Trophoblast cell (in vitro differentiated cells and primary cell): ENCODE data around the gene FBXL22.
"Not testable (repeated sequence)": the region's sequence is repeated elsewhere in the genome, so short reads cannot be mapped to it uniquely, and the experiment has no call there.

ENCODE experiments used
- DNase-seq, 2 donors: peaks; one replicate each; pipeline ENCODE4 v3.0.0-alpha.2; 2016
- H2AFZ ChIP-seq: 2 replicates; pipeline ENCODE4 v1.6.1; 2013; ENCODE audit warnings: low read length, moderate library complexity, mild to moderate bottlenecking; ENCODE audit not compliant: insufficient read depth, poor library complexity
- H2AK5ac ChIP-seq: 2 replicates; pipeline ENCODE4 v1.6.1; 2013; ENCODE audit warnings: mild to moderate bottlenecking, low read length
- H2BK120ac ChIP-seq: 2 replicates; pipeline ENCODE4 v1.6.1; 2013; ENCODE audit warnings: low read length, mild to moderate bottlenecking, moderate library complexity; ENCODE audit not compliant: insufficient read depth, poor library complexity
- H2BK12ac ChIP-seq: 2 replicates; pipeline ENCODE4 v1.6.1; 2013; ENCODE audit warnings: mild to moderate bottlenecking, low read length, moderate library complexity
- H2BK5ac ChIP-seq: 2 replicates; pipeline ENCODE4 v1.6.1; 2013; ENCODE audit warnings: low read length, low read depth, moderate library complexity, mild to moderate bottlenecking; ENCODE audit not compliant: poor library complexity
- H3K14ac ChIP-seq: 2 replicates; pipeline ENCODE4 v1.6.1; 2013; ENCODE audit warnings: mild to moderate bottlenecking, low read length
- H3K18ac ChIP-seq: 2 replicates; pipeline ENCODE4 v1.6.1; 2013; ENCODE audit warnings: mild to moderate bottlenecking, low read length
- H3K23ac ChIP-seq: 2 replicates; pipeline ENCODE4 v1.6.1; 2013; ENCODE audit warnings: low read length
- H3K27ac ChIP-seq: 2 replicates; pipeline ENCODE4 v1.5.1; 2013; ENCODE audit warnings: low read depth, mild to moderate bottlenecking, inconsistent platforms, low read length, moderate library complexity
- H3K27me3 ChIP-seq: 2 replicates; pipeline ENCODE4 v1.6.1; 2013; ENCODE audit warnings: inconsistent platforms, mild to moderate bottlenecking, low read length, moderate library complexity; ENCODE audit not compliant: insufficient read depth
- H3K36me3 ChIP-seq, 2 experiments: 1 replicate in 1 of 2; 2 replicates in 1 of 2; pipeline ENCODE4 v1.6.1; 2013; ENCODE audit warnings: low read length in 2 of 2, mild to moderate bottlenecking in 2 of 2, moderate library complexity in 1 of 2; ENCODE audit not compliant: insufficient read depth in 2 of 2, control insufficient read depth in 1 of 2
- H3K4ac ChIP-seq: 2 replicates; pipeline ENCODE4 v1.6.1; 2013; ENCODE audit warnings: low read depth, mild to moderate bottlenecking, low read length, moderate library complexity
- H3K4me1 ChIP-seq, 2 experiments: 1 replicate in 1 of 2; 2 replicates in 1 of 2; pipeline ENCODE4 v1.6.1; 2013; ENCODE audit warnings: low read length in 2 of 2, mild to moderate bottlenecking in 2 of 2, moderate library complexity in 1 of 2; ENCODE audit not compliant: insufficient read depth in 2 of 2, control insufficient read depth in 1 of 2
- H3K4me2 ChIP-seq: 2 replicates; pipeline ENCODE4 v1.6.1; 2013; ENCODE audit warnings: inconsistent platforms, mild to moderate bottlenecking, low read length, moderate library complexity
- H3K4me3 ChIP-seq: 2 replicates; pipeline ENCODE4 v1.5.1; 2013; ENCODE audit warnings: mild to moderate bottlenecking, low read depth, low read length, inconsistent platforms
- H3K79me1 ChIP-seq: one replicate; pipeline ENCODE4 v1.6.1; 2013; ENCODE audit warnings: low read length
- H3K79me2 ChIP-seq: 2 replicates; pipeline ENCODE4 v1.6.1; 2013; ENCODE audit warnings: low read length, mild to moderate bottlenecking; ENCODE audit not compliant: control insufficient read depth, insufficient read depth, poor library complexity
- H3K9ac ChIP-seq: 2 replicates; pipeline ENCODE4 v1.6.1; 2013; ENCODE audit warnings: mild to moderate bottlenecking, low read length
- H3K9me3 ChIP-seq: 2 replicates; pipeline ENCODE4 v1.6.1; 2013; ENCODE audit warnings: low read depth, mild to moderate bottlenecking, control low read depth, inconsistent platforms, low read length; ENCODE audit not compliant: insufficient read depth
- H4K12ac ChIP-seq: 2 replicates; pipeline ENCODE4 v1.6.1; 2013; ENCODE audit warnings: low read depth, mild to moderate bottlenecking, low read length, moderate library complexity
- H4K8ac ChIP-seq: 2 replicates; pipeline ENCODE4 v1.6.1; 2013; ENCODE audit warnings: low read depth, mild to moderate bottlenecking, low read length, moderate library complexity
- H4K91ac ChIP-seq: one replicate; pipeline ENCODE4 v1.6.1; 2013; ENCODE audit warnings: low read depth, mild to moderate bottlenecking, low read length, moderate library complexity
- WGBS: extraction: QIAGEN DNeasy Blood & Tissue Kit; methylation state at CpG from one replicate; pipeline ENCODE4 v1.1.7; 2013; ENCODE audit warnings: missing lambda C conversion rate; ENCODE audit not compliant: insufficient read length, insufficient coverage; ENCODE audit errors: extremely low coverage; 5-methylcytosine and 5-hydroxymethylcytosine counted together

The FBXL22 gene

DNA sequence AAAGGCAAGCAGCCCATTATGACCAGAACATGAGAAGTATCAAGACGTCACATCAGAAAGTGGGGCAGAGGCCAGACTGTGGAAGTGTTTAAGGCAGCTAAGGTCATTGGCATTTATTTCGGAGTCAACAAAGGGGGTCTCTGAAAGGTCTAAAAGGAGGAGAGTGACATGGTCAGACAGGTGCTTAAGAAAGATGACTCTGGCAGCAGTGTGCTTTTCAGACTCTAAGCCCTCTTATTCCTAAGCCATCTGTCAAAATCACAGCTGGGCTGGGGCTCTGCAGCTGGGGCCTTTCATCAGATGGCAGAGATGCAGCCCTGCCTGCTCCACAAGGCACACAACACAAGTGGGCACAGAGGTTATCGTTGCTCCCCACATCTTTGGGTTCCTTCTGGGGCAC lies 14.0 kb downstream of the FBXL22 start:
- no peak overlapping the region for H2AFZ ChIP-seq
- no peak overlapping the region for H3K27ac ChIP-seq
- no peak overlapping the region for H2BK120ac ChIP-seq
- no peak overlapping the region for H3K14ac ChIP-seq
- peaks cover 43 to 57% of the 10 kb centered on the region in 2 experiments for H3K36me3 ChIP-seq
- H3K23ac ChIP-seq = no peak overlapping the region
- no peak overlapping the region for H3K18ac ChIP-seq
- no peak overlapping the region for H4K91ac ChIP-seq
- H3K4me2 ChIP-seq = no peak overlapping the region
- no CpG with 5 or more reads among the region's 3 CpGs for WGBS
- H3K79me1 ChIP-seq = no peaks in the 10 kb centered on the region
- H3K4ac ChIP-seq = no peak overlapping the region
- H2BK5ac ChIP-seq = no peak overlapping the region
- H3K79me2 ChIP-seq = no peaks in the 10 kb centered on the region
- no peaks in the 10 kb centered on the region for H3K27me3 ChIP-seq
- H3K4me3 ChIP-seq = no peak overlapping the region
- H3K4me1 ChIP-seq = peaks cover 0 to 3% of the 10 kb centered on the region in 2 experiments
- H3K9ac ChIP-seq = no peak overlapping the region
- no peaks in the 10 kb centered on the region for H3K9me3 ChIP-seq
- H2BK12ac ChIP-seq = no peak overlapping the region
- H2AK5ac ChIP-seq = no peak overlapping the region
- no peak overlapping the region for H4K12ac ChIP-seq
- H4K8ac ChIP-seq = no peak overlapping the region
- DNase-seq = no peak

DNA sequence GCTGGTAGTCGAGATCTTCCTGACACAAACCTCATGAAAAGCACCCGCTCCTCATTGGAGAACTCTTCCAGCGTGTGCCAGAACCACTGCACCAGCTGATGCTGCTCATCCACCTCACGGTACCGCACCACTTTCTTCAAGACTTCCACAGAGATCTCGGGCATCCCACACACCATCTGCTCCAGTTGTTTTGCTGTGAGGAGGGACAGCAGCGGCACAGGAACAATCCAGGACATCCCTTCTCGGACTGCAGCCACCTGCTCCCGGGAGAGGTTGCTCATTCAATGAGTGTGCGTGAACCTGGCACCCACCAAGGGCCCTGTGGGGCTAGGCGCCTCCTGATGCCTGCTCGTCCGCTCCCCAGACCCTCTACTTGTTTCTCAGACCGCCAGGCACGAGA lies 15.1 kb downstream of the FBXL22 start:
- Histone ChIP-seq H3K4me1 (peaks cover 2 to 5% of the 10 kb centered on the region in 2 experiments), H4K12ac (no peak overlapping the region), H3K14ac (no peak overlapping the region), H4K91ac (no peak overlapping the region), H3K4me2 (no peak overlapping the region), H2BK12ac (no peak overlapping the region), H3K9me3 (no peaks in the 10 kb centered on the region), H3K23ac (no peak overlapping the region), H3K4me3 (peak overlapping the region; percentile 45), H2BK5ac (no peak overlapping the region), H4K8ac (no peak overlapping the region), H3K27ac (no peak overlapping the region), H3K79me2 (no peaks in the 10 kb centered on the region), H2BK120ac (no peak overlapping the region), H2AK5ac (no peak overlapping the region), H3K9ac (no peak overlapping the region), H3K27me3 (no peaks in the 10 kb centered on the region), H3K4ac (no peak overlapping the region), H3K18ac (no peak overlapping the region), H2AFZ (no peak overlapping the region), H3K79me1 (no peaks in the 10 kb centered on the region), H3K36me3 (peaks cover 35 to 51% of the 10 kb centered on the region in 2 experiments)
- WGBS = no CpG with 5 or more reads among the region's 15 CpGs
- no peak for DNase-seq

DNA sequence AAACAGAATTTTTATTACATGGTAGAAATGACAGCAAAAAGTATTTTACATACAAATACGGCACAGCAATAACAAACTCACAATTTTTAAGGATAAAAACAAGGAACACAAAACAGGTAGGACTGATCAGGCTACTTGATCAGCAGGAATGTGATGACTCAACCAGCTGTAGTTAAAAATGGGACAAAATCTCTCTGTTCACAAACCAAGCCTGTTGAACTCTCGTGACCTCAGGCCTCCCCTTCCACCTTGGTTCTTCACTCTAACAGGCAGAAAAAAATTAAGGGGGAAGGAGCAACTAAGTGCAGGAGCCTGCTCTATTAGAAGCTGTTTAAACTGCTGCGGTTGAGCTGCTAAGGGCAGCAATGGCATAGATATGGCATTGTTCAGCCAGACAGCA lies 18.7 kb downstream of the FBXL22 start:
- peaks cover 2 to 5% of the 10 kb centered on the region in 2 experiments for H3K4me1 ChIP-seq
- H3K27me3 ChIP-seq = no peaks in the 10 kb centered on the region
- no peak overlapping the region for H3K4me3 ChIP-seq
- H2AK5ac ChIP-seq = no peak overlapping the region
- no peak overlapping the region for H4K91ac ChIP-seq
- peak in 1 of 2 donors; percentile 63 for DNase-seq
- H3K79me1 ChIP-seq = no peaks in the 10 kb centered on the region
- peak overlapping the region; percentile 28 for H3K4me2 ChIP-seq
- H3K18ac ChIP-seq = no peak overlapping the region
- no peak overlapping the region for H2BK5ac ChIP-seq
- no peak overlapping the region for H4K12ac ChIP-seq
- H3K36me3 ChIP-seq = peaks cover 18 to 25% of the 10 kb centered on the region in 2 experiments
- H2AFZ ChIP-seq = no peak overlapping the region
- H4K8ac ChIP-seq = no peak overlapping the region
- no CpG with 5 or more reads among the region's 3 CpGs for WGBS
- no peak overlapping the region for H3K23ac ChIP-seq
- H3K9me3 ChIP-seq = no peaks in the 10 kb centered on the region
- no peaks in the 10 kb centered on the region for H3K79me2 ChIP-seq
- no peak overlapping the region for H3K4ac ChIP-seq
- H2BK120ac ChIP-seq = no peak overlapping the region
- H2BK12ac ChIP-seq = no peak overlapping the region
- no peak overlapping the region for H3K9ac ChIP-seq
- H3K27ac ChIP-seq = peak overlapping the region; percentile 56
- H3K14ac ChIP-seq = no peak overlapping the region

DNA sequence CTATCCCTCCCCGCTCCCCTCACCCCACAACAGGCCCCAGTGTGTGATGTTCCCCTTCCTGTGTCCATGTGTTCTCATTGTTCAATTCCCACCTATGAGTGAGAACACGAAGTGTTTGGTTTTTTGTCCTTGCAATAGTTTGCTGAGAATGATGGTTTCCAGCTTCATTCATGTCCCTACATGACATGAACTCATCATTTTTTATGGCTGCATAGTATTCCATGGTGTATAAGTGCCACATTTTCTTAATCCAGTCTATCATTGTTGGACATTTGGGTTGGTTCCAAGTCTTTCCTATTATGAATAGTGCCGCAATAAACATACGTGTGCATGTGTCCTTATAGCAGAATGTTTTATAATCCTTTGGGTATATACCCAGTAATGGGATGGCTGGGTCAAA lies 20.0 kb downstream of the FBXL22 start:
- no CpG with 5 or more reads among the region's 4 CpGs for WGBS
- H4K8ac ChIP-seq, H4K91ac ChIP-seq: not testable (repeated sequence)

More for the DNA sequence above, 20.0 kb downstream of the FBXL22 start:
- H4K12ac ChIP-seq, H3K27ac ChIP-seq, H2BK12ac ChIP-seq, H3K4ac ChIP-seq, H3K79me2 ChIP-seq, H3K27me3 ChIP-seq, H3K9ac ChIP-seq, H3K9me3 ChIP-seq, H3K4me1 ChIP-seq, H3K4me2 ChIP-seq, H2BK5ac ChIP-seq, H3K23ac ChIP-seq, DNase-seq, H2AFZ ChIP-seq, H2BK120ac ChIP-seq, H2AK5ac ChIP-seq, H3K14ac ChIP-seq, H3K18ac ChIP-seq, H3K79me1 ChIP-seq, H3K4me3 ChIP-seq: not testable (repeated sequence)
- peaks cover 12 to 18% of the 10 kb centered on the region in 2 experiments for H3K36me3 ChIP-seq
